SKM-1 treated with dmso at 0.1 percent for 144 hours (cell line): ENCODE results near the gene GNAT1.

ENCODE experiments used
- DNase-seq: peaks from one replicate; lab custom pipeline; 2025; ENCODE audit not compliant: unreplicated experiment; lab: John Stamatoyannopoulos, UW

GNAT1 gene

GRCh38 chr3:50162034-50162883 lies 29.2 kb upstream of the GNAT1 start:
- no peak for DNase-seq

GRCh38 chr3:50163572-50164455 lies 27.6 kb upstream of the GNAT1 start:
- DNase-seq, result no peak

- DNase-seq, result no peak
These were observed 26.9 kb upstream of the GNAT1 start for GRCh38 chr3:50164481-50164880.

- DNase-seq, result no peak
These were observed 26.2 kb upstream of the GNAT1 start for GRCh38 chr3:50164984-50165909.

- DNase-seq, result no peak
These were observed 25.4 kb upstream of the GNAT1 start for GRCh38 chr3:50165910-50166538.

GRCh38 chr3:50166620-50167019 lies 24.8 kb upstream of the GNAT1 start:
- no peak for DNase-seq

- no peak for DNase-seq
These were observed 24.2 kb upstream of the GNAT1 start for GRCh38 chr3:50167069-50167840.

GRCh38 chr3:50167841-50168209 lies 23.6 kb upstream of the GNAT1 start:
- DNase-seq, result no peak

- no peak for DNase-seq
These were observed 23.0 kb upstream of the GNAT1 start for GRCh38 chr3:50168388-50168787.

- no peak for DNase-seq
These were observed 22.6 kb upstream of the GNAT1 start for GRCh38 chr3:50168791-50169190.

- no peak for DNase-seq
These were observed 22.1 kb upstream of the GNAT1 start for GRCh38 chr3:50169232-50169832.

GRCh38 chr3:50169858-50170257 lies 21.6 kb upstream of the GNAT1 start:
- DNase-seq, result no peak

- DNase-seq, result no peak
These were observed 20.7 kb upstream of the GNAT1 start for GRCh38 chr3:50170689-50171088.

- DNase-seq, result no peak
These were observed 19.7 kb upstream of the GNAT1 start for GRCh38 chr3:50171540-50172301.

- DNase-seq, result no peak
These were observed 18.7 kb upstream of the GNAT1 start for GRCh38 chr3:50172626-50173220.

GRCh38 chr3:50173685-50174516 lies 17.5 kb upstream of the GNAT1 start:
- no peak for DNase-seq

- no peak for DNase-seq
These were observed 16.9 kb upstream of the GNAT1 start for GRCh38 chr3:50174517-50174895.
